ENCODE measurements around the gene CCDC54. TPM values are rescaled to one million over a fixed set of nuclear protein-coding genes. Genes with fewer than 3 reads are reported as not detected.

Gene CCDC54
- total RNA-seq, 1 experiment from 2014 or later: not detected

DNA sequence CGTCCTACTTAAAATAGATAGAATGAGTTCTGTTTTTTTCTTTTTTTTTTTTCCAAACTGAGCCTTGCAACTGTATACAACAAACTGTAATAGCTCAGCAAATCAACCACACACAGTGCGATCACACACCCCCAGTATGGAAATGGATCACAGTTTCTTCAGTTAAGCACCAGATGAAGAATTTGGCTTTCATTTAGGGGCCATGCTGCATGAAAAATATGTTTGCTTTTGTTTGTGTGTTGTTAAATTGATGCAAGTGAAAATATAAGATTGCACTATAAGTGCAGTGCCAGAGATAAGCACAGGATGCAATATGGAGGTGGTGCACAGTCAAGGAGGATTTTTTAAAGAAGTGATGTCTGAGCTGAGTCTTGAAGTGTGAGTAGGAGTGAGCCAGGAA lies 17.8 kb downstream of the CCDC54 start:
- peaks cover 5 to 11% of the 10 kb centered on the region in 2 experiments; a peak in 3 of 4 replicates for H3K4me1 Mint-ChIP-seq
- H3K9me3 ChIP-seq (ENCODE audit: control insufficient read depth, low read depth, low read length): no peaks in the 10 kb centered on the region
- H4K20me1 ChIP-seq (ENCODE audit: control insufficient read depth, insufficient read depth, insufficient read length): no peaks in the 10 kb centered on the region
- H2AFZ ChIP-seq (ENCODE audit: low read length): no peak overlapping the region
- no peaks in the 10 kb centered on the region for H3K79me2 ChIP-seq (ENCODE audit: insufficient read depth, low read length)
- no peak overlapping the region for H3K27ac ChIP-seq (ENCODE audit: insufficient read length, low read depth, low read length)
- H3T11ph ChIP-seq (ENCODE audit: low read length): no peak overlapping the region
- H3K4me1 ChIP-seq (ENCODE audit: insufficient read depth, low read length): peaks cover 4% of the 10 kb centered on the region; the same call in 1 of the 2 replicates
- H3K18ac ChIP-seq (ENCODE audit: insufficient read length, low read depth, low read length): no peak overlapping the region
- no peak overlapping the region for H3K14ac ChIP-seq (ENCODE audit: insufficient read depth, low read length)
- no peaks in the 10 kb centered on the region for H3K23me2 ChIP-seq (ENCODE audit: insufficient read length, low read depth, low read length, poor library complexity, severe bottlenecking)
- H3K56ac ChIP-seq (ENCODE audit: insufficient read length, low read depth, low read length): no peak overlapping the region
- no peak overlapping the region for H3K27ac Mint-ChIP-seq
- H3K79me1 ChIP-seq (ENCODE audit: insufficient read depth, low read depth, low read length, poor library complexity, severe bottlenecking): no peaks in the 10 kb centered on the region
- H3K9ac ChIP-seq (ENCODE audit: extremely low read depth, insufficient read length, low read length): no peak overlapping the region
- no peaks in the 10 kb centered on the region for H3K36me3 Mint-ChIP-seq (ENCODE audit: insufficient read depth in 1 of 3, low read depth in 3 of 3)
- H2BK15ac ChIP-seq (ENCODE audit: low read depth, low read length): no peak overlapping the region
- no CpG with 5 or more reads among the region's 2 CpGs for WGBS (ENCODE audit: extremely low coverage, insufficient read length, low lambda C conversion rate)
- H2BK12ac ChIP-seq (ENCODE audit: insufficient read length, low read depth, low read length): no peak overlapping the region
- no peak overlapping the region for H4K8ac ChIP-seq (replicated peaks; ENCODE audit: insufficient read length, low read depth, low read length)
- H3K27me3 ChIP-seq (ENCODE audit: insufficient read depth, low read length): no peaks in the 10 kb centered on the region
- H2BK5ac ChIP-seq (ENCODE audit: insufficient read length, low read length): no peak overlapping the region
- no peaks in the 10 kb centered on the region for H3K27me3 Mint-ChIP-seq (ENCODE audit: low read depth)
- H4K91ac ChIP-seq (ENCODE audit: insufficient read length, low read depth, low read length): no peak overlapping the region
- H4K5ac ChIP-seq (ENCODE audit: insufficient read length, low read depth, low read length): no peak overlapping the region
- H2BK20ac ChIP-seq (ENCODE audit: low read depth, low read length, poor library complexity, severe bottlenecking): no peak overlapping the region
- H3K4me3 Mint-ChIP-seq: no peak overlapping the region
- H3K23ac ChIP-seq (ENCODE audit: insufficient read length, low read depth, low read length): no peak overlapping the region
- H3K9me3 Mint-ChIP-seq: no peaks in the 10 kb centered on the region
- no peak for DNase-seq
- TF ChIP-seq CTCF (conservative IDR thresholded peaks at IDR 0.05): no peak
- no peak overlapping the region for H2AK5ac ChIP-seq (ENCODE audit: insufficient read length, low read length)
- H3K4ac ChIP-seq (ENCODE audit: low read depth, low read length): no peak overlapping the region
- H3K4me2 ChIP-seq (ENCODE audit: insufficient read depth, insufficient read length, low read length): no peak overlapping the region
- H2BK120ac ChIP-seq (ENCODE audit: low read depth, low read length, poor library complexity, severe bottlenecking): no peak overlapping the region

All from H9 (cell line).